ENCODE data around the gene PDE6H.

The PDE6H gene

DNA sequence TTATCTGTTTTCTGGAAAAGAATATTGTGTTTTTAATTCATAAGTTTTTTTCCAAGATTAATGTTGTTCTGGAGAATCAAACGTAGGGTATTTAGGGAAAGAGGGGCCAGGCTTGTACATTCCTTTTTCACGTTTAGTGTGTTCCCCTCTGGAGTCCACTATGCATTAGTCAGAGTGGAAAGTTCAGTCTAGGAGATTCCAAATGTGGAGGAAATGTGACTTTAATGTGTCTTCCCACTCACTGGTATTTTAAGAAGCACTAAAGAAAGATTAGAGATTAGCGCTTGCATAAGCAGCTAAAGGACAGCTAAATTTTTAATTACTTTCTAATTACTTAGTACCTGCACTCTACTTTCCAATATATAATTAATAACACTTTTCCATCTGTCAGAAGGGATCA, 4.4 kb upstream of the PDE6H start:
- in situ Hi-C loops (cut with MboI; ENCODE audit: low sequenced_read_pairs), result no loop called here

DNA sequence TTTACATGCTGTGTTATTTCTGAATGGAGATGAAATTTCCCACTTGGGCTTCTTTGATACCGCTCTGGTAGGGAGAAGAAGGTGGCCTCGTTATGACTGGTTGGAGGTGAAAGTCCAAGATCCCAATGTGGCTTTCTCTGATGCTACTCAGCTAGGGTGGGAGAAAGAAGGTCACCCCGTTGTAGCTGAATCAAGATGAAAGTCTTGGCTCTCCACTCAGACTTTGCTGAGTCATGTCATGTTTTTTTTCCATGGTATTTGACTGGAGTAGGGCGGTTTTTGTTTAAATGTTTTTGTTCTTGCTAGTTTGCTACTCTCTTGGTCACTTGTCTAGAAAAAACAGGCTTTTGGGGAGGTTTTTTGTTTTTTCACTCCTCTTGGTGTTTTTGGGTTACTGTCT, 2.4 kb upstream of the PDE6H start:
- in situ Hi-C loops (cut with MboI; ENCODE audit: low sequenced_read_pairs), result no loop called here

DNA sequence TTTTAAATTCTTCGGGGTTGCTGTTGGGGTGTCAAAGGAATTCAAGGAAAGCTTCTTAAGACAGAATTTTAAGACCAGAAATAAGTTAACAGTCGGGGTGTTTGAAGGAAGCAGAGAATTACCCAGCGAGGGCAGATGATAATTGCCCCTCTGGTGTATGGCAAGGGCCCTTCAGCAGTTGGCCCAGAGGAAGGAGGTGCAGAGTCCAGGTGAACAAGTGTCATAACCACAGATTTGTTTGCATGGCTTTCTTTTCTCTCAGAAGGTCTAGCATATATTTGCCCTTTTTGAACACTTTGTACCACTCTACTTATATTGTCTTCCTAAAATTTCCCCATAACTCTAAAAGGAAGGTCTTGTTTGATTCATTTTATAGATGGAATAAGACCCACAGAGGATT, 1.8 kb downstream of the PDE6H start:
- in situ Hi-C loops (cut with MboI; ENCODE audit: low sequenced_read_pairs), result no loop called here

DNA sequence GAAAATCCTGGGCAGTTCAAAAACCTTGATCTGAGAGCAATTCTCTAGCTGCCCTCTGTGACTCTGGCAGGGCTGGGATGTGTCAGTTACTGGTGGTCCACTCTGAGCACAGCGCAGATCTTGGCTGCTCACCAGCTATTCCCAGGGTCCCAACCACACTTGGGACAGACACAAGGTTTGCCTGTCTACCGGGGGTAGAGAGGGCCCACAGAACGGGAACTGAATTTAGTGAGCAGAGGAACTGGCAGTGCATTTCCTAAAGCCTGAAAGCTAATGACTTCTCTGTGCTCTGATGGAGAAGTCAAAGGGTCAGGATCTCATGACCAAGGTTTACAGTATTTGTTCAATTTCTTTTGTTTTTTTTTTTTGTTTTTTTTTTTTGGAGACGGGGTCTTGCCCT, 2.6 kb downstream of the PDE6H start:
- in situ Hi-C loops (cut with MboI; ENCODE audit: low sequenced_read_pairs), result no loop called here

DNA sequence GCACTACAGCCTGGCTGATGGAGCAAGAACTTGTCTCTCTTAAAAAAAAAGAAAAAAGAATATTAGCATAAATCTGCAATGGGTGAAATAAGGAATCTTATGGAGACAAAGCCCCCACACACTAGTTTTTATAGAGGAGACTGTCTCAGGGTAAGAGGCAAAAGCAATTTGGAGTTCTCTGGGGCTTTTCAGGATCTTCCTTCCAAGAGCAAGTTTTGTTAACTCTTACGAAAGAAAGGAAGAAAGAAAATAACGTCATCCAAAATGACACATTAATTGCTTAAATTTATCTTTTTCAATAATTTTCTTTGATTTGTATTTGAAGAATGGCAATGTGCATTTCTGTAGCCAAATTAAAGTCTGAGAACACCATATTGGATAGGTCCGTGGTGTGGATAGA, 3.8 kb downstream of the PDE6H start:
- in situ Hi-C loops (cut with MboI; ENCODE audit: low sequenced_read_pairs), result no loop called here

DNA sequence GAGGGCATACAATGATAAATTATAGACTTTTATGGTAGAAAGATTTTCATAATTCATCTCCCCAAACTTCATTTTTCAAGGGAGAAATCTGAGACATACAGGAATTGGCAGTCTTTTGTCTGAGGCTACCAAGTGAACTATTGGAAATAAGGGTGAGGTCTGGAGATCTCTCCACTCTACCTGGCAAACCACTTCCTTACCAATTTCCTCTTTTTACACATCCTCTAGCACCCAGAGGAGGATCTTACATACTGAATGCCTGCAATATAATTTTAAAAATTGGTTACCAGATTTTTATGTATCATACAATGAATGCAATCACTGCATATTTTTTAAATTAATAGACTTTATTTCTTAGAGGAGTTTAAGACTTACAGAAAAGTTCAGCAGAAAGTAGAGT, 6.6 kb downstream of the PDE6H start:
- in situ Hi-C loops (cut with MboI; ENCODE audit: low sequenced_read_pairs), result no loop called here

DNA sequence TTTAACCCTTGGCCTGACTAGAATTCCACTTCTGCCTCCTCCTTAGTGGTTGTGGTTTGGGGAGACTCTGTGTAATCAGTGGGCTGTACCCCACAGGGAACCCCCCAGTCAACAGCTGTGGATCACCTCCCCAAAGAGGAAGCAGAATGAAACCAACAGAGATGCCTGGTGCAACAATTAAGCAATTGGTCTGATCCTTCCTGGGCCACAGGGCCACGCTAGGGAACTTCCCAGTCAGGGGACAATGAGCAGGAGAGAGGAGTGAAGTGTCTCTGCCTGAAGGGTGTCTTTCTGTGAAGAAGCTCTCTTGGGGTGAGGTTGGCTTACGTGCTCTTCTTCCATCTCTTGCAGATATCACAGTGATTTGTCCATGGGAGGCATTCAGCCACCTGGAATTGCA, 8.2 kb downstream of the PDE6H start:
- in situ Hi-C loops (cut with MboI; ENCODE audit: low sequenced_read_pairs), result no loop called here

DNA sequence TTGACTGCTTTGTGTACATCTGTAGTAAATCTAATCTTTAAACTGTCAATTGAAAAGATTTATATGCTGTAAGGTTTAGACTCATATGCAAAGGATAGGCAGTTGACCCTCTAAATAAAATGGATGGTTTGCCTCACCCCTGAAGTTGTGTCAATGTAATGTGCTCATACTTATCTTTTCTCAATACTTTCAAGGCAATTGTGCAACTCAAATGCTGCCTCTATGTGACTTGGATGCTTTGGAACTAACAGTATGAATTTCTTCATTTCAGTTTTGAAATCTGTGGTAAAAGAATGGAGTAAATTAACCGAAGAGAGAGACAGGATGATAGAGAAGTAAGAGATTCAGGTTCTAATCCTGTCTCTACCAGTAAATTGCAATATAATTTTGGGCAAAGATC, 9.7 kb downstream of the PDE6H start:
- in situ Hi-C loops (cut with MboI; ENCODE audit: low sequenced_read_pairs), result no loop called here

DNA sequence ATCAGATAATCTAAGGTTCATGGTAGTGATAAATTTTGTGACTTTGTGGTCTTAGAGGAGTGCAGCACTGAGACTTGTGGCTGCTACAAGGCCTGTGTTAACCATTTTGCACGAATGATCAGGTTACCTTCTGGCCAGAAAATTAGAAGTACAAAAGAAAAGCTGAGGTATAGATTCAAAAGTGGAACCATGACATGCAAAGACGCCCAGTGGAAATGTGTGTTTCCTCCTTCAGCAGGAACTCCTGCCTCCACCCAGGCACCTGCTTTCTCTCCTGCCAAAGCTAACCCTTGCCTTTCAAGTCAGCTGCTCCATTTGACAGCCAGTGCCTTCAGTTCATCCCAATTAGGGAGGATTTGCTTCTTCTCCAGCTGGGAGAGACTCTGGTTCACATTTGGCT, 10.1 kb downstream of the PDE6H start:
- in situ Hi-C loops (cut with MboI; ENCODE audit: low sequenced_read_pairs), result no loop called here

DNA sequence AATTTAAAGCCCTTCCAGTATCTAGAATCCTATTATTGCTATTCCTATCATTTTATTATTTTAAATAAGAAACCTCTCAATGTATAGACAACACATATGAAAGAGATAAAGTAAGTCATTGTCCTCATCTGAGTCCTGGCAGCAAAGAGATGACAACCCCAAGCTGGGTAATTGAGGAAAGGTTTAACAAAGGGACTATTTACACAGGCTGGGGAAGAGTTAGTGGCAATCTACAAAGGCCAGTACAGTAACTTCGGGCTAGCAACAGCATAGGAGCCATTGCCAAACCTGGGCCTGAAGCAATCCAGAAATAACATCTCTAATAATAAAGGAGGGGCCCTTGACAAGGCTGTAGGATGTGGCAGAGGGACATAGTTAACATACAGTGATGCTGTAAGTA, 11.2 kb downstream of the PDE6H start:
- in situ Hi-C loops (cut with MboI; ENCODE audit: low sequenced_read_pairs), result no loop called here

DNA sequence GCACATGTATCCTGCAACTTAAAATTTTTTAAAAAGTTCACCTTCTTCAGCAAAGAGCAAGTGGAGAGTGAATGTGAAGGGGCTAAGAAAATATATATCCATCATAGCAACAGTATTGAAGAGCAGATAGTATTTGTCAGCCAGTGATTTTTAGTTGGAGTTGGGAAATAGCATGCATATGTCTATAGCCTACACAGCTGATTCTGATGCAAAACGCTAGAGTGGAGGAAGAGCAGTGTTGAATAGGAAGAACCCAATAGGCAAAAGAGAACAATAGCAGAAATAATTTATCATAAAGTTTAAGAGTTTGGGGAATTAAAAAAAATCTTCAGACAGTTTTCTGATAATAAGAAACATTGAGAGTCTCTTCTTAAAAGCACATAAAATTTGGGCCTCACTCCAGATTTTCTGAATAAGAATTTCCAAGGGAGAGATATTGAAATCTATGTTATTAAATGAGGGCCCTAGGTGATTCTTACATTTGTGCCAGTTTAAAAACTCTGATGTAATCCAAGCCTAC, 12.0 kb downstream of the PDE6H start:
- in situ Hi-C loops (cut with MboI; ENCODE audit: low sequenced_read_pairs), result no loop called here

DNA sequence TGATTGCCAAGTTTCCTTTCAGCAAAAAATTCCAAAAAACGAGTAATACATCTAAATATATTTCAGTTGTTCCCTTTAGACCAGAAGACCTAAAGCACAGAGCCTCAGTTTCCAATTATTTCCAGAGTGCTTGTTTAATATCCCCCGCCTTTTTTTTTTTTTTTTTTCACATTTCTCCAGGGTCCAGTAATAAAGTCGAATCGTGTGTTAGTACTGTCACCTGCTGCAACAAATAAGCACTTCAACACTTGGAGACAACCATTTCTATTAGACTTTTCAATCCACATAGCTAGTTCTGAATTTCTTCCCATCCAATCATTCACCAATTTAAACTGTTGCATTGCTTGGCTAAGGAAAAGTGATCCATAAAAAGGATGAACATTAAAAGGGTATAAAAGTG, 13.6 kb downstream of the PDE6H start:
- in situ Hi-C loops (cut with MboI; ENCODE audit: low sequenced_read_pairs), result no loop called here

DNA sequence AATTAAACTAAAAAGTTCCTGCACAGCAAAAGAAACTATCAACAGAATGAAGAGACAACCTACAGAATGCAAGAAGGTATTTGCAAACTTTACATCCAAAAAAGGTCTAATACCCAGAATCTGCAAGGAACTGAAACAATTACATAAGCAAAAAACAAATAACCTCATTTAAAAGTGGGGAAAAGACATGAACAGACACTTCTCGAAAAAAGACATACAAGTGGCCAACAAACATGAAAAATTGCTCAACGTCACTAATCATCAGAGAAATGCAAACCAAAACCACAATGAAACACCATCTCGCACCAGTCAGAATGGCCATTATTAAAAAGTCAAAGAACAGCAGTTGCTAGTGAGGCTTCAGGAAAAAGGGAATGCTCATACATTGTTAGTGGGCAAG, 15.2 kb downstream of the PDE6H start:
- in situ Hi-C loops (cut with MboI; ENCODE audit: low sequenced_read_pairs), result no loop called here

DNA sequence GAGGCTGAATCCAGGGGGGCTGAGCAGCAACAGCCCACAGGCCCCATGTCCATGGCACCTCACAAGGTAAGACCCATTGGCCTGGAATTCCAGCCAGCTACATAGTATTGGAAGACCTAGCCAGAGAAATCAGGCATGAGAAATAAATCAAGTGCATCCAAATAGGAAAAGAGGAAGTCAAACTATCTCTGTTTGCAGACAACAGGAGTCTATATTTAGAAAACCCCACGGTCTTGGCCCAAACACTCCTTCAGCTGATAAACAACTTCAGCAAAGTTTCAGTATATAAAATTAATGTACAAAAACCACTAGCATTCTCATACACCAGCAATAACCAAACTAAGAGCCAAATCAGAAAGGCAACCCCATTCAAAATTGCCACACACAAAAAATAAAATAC, 16.9 kb downstream of the PDE6H start:
- in situ Hi-C loops (cut with MboI; ENCODE audit: low sequenced_read_pairs), result no loop called here

DNA sequence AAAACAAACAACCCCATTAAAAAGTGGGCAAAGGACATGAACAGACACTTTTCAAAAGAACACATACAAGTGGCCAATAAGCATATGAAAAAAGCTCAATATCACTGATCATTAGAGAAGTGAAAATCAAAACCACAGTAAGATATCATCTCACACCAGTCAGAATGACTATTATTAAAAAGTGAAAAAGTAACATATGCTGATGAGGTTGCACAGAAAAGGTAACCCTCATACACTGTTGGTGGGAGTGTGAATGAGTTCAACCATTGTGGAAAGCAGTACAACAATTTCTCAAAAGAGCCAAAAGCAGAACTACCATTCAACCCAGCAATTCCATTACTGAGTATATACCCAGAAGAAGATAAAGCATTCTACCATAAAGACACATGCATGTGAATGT, 18.2 kb downstream of the PDE6H start:
- in situ Hi-C loops (cut with MboI; ENCODE audit: low sequenced_read_pairs), result no loop called here

DNA sequence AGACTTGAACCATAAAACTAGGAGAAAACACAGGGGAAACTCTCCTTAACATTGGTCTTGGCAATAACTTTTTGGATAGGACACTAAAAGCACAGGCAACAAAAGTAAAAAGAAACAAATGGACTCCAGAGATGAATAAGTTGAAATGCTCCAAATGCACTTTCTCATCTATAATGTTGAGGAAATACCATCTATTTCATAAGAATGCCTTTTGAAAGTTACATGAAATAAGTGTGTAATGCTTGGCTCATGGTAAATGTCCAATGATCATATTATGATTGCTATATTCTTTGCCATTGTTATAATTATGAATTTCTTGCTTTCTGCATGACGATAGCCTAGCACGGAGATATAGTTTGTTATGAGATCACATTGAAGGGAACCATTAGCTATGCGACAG, 19.8 kb downstream of the PDE6H start:
- in situ Hi-C loops (cut with MboI; ENCODE audit: low sequenced_read_pairs), result no loop called here

DNA sequence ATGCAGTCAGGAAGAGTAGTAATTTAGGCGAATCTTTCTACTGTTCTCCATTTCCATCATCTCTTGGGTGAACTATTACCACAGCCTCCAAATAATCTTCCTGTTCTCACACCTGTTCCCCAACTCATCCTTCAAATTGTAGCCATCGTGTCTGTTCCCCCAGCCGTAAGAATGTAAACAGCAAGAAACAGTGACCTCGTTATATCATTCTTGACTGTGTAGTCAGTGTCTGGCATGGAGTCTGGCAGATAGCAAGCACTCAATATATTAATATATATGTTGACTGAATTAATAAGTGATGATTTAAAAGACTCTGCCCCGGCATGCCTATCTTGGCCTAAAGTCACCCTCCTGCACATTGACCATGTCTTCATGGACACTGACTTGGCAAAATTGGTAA, 20.3 kb downstream of the PDE6H start:
- in situ Hi-C loops (cut with MboI; ENCODE audit: low sequenced_read_pairs), result no loop called here

DNA sequence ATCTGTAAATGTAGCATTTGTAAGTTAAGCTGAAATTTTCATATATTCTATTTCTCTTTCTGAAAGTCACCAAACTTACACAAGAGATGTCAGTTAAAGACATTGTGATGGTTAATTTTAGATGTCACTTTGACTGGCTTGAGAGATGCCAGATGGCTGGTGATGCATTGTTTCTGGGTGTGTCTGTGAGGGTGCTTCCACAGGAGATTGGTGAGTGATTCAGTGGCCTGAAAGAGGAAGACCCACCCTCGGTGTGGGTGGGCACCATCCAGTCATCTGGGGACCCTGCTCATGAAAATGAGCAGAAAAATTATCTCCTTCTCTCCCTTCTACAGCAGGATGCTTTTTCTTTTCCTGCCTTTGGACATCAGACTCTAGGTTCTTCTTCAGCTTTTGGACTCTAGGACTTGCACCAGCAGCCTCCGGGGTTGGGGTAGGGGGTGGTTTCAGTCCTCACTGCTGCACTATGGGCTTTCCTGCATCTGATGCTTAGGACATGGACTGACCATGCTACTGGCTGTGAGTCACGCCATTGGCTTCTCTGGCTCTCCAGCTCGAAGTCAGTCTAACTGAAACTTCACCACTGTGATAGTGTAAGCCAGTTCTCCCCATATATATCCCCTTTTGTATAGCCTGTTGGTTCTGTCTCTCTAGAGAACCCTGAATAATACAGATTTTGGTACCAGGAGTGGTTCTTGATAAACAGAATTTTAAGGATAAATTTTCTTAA, 20.9 kb downstream of the PDE6H start:
- in situ Hi-C loops (cut with MboI; ENCODE audit: low sequenced_read_pairs), result no loop called here

DNA sequence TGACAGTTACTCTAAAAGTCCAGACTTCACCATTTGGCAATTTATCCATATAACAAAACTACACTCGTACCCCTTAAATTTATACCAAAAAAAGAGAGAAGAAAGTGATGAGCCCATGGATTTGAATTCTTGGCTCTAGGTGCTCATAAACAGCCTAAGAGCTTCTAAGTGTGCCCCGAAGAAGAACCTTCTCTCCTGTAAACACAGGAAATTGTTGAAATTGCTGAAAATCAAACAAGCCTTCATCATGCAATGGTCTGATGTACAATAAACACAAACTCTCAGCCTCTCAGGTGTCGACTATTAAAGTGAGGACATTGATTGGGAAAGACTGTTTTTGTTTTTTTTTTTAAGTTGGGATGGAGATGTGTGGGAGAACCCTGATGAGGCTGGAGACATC, 21.8 kb downstream of the PDE6H start:
- in situ Hi-C loops (cut with MboI; ENCODE audit: low sequenced_read_pairs), result no loop called here

DNA sequence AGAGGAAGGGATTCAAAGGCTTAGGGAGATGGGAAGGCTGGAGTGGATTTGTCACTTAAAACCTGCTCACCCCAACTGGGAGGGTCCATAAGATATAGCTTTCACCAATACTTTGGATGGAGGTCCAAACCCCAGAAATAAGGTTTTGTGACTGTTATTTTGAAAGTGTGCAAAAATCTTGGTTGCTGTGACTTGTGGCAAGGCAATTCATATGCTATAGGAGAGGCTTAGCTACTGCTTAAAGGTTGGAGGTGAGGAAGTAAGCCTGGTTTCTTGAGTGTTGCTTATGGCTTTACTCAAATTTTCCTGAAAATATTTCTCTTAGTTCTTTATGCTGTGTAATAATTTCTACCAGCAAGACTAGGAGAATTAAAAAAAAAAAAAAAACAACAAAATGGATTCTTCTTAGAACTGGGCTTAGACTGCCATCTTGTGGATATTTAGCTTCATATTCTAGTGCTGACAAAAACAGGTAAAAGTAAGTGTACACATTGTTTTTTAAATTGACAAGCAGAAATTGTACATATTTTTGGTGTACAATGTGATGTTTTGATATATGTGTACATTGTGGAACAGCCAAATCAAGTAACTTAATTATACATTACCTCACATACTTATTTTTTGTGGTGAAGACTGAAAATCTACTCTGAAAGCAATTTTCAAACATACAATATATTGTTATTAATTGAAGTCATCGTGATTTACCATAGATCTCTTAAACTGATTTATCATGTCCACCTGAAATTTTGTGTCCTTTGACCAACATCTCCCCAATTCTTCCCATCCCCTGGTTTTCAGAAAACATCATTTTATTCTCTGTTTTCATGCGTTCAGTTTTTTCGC, 23.0 kb downstream of the PDE6H start:
- in situ Hi-C loops (cut with MboI; ENCODE audit: low sequenced_read_pairs), result no loop called here

DNA sequence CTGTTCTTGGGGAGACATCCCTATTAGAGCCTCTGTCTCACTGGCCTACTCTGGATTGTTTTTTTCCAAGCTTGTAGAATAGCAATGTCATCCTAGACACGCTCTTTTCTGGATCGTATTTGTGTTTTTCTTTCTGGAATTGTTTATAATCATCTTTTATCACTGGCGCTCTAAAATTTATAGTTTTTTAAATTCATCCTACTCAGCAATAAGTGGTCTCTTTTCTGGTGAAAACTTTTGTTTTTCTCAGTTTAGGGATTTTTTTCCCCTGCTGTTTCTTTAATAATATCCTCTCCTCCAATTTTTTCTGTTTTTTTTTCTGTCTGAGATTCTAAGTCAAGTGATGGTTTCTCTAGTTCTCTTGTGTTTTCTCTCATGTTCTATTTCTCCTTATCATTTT, 25.2 kb downstream of the PDE6H start:
- in situ Hi-C loops (cut with MboI; ENCODE audit: low sequenced_read_pairs), result no loop called here

DNA sequence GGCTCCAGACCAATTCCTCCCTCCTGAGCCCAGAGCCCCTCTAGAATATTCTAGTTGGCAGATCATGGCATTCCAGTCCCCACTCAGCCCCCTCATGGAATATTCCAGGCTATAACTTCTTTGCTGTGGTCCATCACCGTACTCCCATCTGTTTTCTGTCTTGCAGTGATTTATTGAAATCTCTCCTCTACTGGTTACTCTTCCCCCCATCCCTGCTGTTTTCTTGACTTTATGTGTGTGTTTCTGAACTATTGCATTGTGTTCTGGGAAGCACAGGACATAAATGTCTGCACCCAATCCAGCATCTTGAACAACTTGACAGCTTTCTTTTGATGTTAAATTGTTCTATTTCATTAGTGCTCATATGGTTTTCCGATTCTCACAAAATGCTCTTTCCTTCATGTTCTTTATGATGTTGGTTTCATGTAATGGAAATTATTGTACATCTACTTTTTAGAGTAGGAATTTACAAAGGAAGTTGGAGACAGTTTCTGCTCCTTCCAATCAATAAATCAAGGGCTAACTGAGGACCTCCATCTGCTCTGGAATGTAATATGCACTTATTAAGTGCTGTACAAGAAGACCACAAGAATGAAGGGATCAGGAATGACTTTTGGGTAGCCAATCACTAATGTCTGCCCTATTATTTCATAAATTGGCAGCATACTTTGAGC, 26.3 kb downstream of the PDE6H start:
- in situ Hi-C loops (cut with MboI; ENCODE audit: low sequenced_read_pairs), result no loop called here
